Endothelial cell of umbilical vein (primary cell): ENCODE measurements around the gene BTNL9.

ENCODE experiments used
- MYC ChIP-seq: IDR thresholded peaks from one replicate; pipeline ENCODE4 v1.6.1; 2011; ENCODE audit warnings: mild to moderate bottlenecking, low read depth, low read length
- POLR2A ChIP-seq: IDR thresholded peaks from 2 replicates; pipeline ENCODE4 v1.6.1; 2012; ENCODE audit warnings: low read depth, mild to moderate bottlenecking, control low read depth, low read length
- TF ChIP-seq, protein P1 (sequence below), 2 donors: IDR thresholded peaks; 1 replicate in 1 of 2; 2 replicates in 1 of 2; pipeline ENCODE4 v1.5.1; 2011; ENCODE audit warnings: low read length in 2 of 2, mild to moderate bottlenecking in 2 of 2, moderate library complexity in 2 of 2, control low read depth in 1 of 2, inconsistent platforms in 1 of 2, low read depth in 1 of 2; ENCODE audit not compliant: insufficient read depth in 1 of 2; ENCODE audit errors: extremely low read depth in 1 of 2

DNA sequence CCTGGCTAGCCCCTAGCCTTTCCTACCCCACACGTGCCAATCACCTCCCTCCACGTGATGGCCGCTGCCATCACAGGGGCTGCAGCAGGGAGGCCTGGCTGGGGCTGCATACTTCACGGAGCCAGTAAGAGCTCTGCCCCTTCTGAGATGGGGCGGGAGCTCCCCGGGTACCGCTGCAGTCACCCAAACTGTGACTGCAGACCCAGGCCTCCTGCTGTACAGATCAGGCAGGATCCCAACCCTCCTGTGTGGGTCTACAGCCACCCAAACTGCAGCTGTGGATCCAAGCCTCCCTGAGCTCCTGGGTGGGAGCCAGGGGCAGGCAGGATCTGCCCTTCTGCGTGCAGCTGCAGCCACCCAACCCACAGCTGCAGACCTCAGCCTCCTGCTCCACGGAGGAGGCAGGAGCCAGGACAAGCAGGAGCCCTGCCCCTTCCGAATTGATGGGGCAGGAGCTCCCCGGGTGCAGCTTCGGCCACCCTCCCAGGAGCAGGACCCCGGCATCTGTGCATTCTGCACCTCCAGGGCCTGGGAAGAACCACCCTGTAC is 3.2 kb upstream of the BTNL9 start:
- TF ChIP-seq MYC (no peak), POLR2A (no peak)
- TF ChIP-seq, protein P1, sequence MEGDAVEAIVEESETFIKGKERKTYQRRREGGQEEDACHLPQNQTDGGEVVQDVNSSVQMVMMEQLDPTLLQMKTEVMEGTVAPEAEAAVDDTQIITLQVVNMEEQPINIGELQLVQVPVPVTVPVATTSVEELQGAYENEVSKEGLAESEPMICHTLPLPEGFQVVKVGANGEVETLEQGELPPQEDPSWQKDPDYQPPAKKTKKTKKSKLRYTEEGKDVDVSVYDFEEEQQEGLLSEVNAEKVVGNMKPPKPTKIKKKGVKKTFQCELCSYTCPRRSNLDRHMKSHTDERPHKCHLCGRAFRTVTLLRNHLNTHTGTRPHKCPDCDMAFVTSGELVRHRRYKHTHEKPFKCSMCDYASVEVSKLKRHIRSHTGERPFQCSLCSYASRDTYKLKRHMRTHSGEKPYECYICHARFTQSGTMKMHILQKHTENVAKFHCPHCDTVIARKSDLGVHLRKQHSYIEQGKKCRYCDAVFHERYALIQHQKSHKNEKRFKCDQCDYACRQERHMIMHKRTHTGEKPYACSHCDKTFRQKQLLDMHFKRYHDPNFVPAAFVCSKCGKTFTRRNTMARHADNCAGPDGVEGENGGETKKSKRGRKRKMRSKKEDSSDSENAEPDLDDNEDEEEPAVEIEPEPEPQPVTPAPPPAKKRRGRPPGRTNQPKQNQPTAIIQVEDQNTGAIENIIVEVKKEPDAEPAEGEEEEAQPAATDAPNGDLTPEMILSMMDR (IDR thresholded peaks at IDR 0.05; ENCODE audit: extremely low read depth in 1 of 2, insufficient read depth in 1 of 2, low read depth in 1 of 2, low read length in 2 of 2), result no peak
